ENCODE results near the gene SMC1B.
"Not testable (repeated sequence)": the region's sequence is repeated elsewhere in the genome, so short reads cannot be mapped to it uniquely, and the experiment has no call there.

Gene SMC1B, protein sequence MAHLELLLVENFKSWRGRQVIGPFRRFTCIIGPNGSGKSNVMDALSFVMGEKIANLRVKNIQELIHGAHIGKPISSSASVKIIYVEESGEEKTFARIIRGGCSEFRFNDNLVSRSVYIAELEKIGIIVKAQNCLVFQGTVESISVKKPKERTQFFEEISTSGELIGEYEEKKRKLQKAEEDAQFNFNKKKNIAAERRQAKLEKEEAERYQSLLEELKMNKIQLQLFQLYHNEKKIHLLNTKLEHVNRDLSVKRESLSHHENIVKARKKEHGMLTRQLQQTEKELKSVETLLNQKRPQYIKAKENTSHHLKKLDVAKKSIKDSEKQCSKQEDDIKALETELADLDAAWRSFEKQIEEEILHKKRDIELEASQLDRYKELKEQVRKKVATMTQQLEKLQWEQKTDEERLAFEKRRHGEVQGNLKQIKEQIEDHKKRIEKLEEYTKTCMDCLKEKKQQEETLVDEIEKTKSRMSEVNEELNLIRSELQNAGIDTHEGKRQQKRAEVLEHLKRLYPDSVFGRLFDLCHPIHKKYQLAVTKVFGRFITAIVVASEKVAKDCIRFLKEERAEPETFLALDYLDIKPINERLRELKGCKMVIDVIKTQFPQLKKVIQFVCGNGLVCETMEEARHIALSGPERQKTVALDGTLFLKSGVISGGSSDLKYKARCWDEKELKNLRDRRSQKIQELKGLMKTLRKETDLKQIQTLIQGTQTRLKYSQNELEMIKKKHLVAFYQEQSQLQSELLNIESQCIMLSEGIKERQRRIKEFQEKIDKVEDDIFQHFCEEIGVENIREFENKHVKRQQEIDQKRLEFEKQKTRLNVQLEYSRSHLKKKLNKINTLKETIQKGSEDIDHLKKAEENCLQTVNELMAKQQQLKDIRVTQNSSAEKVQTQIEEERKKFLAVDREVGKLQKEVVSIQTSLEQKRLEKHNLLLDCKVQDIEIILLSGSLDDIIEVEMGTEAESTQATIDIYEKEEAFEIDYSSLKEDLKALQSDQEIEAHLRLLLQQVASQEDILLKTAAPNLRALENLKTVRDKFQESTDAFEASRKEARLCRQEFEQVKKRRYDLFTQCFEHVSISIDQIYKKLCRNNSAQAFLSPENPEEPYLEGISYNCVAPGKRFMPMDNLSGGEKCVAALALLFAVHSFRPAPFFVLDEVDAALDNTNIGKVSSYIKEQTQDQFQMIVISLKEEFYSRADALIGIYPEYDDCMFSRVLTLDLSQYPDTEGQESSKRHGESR

DNA sequence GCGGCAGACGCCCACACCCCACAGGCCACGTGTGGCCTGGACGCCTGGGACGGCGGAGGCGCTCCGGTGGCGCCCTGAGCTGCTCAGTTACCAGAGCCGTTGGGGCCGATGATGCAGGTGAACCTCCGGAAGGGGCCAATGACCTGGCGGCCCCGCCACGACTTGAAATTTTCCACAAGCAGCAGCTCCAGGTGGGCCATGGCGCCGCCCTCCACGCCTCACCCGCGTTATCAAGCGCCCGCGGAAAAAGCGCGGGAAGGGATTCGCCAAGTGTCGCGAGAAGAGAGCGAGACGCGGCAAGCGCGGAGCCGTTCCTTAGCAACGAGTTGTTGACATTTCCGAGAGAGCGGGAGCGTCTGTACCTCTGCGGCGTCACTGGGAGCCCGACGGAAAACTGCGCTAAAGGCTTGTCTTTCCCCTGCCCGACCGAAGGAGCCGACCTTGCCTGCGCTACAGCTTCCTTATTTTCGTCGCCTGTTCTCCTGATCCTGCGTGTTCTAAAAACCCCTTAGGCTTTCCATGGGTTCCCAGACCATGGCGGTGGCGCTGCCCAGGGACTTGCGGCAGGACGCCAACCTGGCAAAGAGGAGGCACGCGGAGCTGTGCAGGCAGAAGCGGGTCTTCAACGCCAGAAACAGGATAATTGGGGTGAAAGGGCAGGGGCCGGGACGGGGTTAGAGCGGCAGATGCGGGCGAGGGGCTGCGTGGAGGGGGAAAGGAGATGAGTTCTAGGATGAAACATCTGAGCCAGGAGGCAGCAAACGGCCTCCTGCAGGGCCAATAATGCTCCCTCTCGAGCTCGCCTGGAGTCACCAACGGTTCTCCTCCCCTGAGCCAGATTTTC, at the start of gene SMC1B, which contains the start of gene RIBC2:
SMC1B (minus strand) TSS at position 232 of the 844 bp plus-strand sequence; CDS start at position 200, 32 bp downstream.
RIBC2 (plus strand) TSS at position 326 of the 844 bp plus-strand sequence; CDS start at position 520, 194 bp downstream.
- DNase-seq = peak; percentile 82

DNA sequence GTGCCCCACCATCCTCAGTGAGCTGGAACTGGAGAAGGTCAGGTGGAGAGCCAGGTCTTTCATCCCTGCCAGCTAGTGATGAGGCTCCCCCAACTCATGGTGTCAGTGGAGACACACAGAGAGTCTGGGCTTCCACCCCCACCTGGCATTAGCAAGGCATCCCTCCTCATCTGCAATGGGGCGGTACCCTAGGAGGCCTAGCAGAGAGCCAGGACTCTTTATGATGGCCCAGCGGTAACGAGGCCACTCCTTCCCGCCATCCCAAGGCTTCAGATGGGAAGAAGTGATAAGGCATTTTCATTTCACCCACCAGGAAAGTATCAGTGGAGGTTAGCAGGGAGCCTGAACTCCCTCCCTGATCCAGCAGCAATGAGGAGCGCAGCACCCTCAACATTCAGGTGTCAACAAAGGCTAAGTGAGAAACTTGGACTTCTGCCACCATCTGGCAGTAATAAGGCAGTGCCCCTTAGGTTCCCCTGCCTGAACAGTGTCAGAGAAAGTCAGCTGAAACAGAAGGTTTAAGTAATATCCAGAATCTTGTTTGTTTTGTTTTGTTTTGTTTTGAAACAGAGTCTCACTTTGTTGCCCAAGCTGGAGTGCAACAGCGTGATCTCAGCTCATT, 48.7 kb upstream of the SMC1B start:
- no peak for DNase-seq

DNA sequence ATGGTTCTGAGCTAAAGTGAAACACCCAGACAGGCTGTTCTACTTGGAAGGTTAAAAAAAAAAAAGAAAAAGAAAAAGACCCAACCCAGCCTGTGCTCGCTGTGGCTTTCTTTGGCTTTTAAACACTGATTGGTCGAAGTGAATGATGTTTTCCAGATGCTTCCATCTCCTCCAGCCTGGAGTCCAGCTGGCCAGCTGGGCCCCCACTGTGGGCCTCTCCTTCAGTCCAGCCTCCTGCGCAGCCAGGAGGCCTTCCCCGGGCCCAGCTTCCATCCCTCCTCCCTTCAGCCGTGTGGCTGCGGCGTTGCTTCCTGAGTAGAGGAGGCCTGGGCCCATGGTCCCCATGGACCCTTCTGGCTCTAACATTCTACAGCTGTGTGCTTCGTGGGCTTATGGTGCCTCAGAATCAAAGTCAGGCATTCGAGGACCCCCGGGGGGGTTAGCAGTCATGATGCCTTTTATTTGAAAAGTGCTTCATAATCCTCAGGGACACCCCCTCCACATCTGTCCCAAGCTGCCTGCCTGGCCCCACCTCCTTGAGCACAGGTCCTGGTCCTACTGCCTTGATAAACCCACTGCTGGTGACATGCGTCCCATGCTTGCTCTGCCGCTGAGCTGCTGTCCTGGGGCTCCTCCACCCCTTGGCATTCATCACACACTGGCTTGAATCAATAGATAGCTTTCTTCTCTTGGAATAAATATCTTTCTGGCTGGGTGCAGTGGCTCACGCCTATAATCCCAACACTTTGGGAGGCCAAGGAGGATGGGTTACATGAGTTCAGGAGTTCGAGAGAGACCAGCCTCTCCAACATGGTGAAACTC, 47.1 kb upstream of the SMC1B start:
- DNase-seq = no peak

DNA sequence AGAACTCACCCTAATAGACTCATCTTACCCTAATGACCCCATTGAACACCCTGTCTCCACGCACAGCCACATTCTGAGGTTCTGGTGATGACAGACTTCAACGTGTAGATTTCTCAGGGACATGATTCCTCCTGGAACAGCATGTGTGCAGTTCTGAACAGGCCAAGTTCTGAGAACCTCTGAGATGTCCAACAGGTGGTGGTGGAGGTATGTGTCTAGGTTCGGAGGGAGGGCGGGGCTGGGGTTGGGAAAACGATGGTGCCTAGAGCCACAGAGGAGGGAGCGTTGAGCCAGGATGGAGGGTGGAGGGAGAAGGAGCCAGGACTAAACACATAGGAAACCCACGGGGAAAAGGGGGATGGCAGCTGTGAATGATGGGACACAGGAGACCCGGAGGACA, 45.8 kb upstream of the SMC1B start:
- no peak for DNase-seq

DNA sequence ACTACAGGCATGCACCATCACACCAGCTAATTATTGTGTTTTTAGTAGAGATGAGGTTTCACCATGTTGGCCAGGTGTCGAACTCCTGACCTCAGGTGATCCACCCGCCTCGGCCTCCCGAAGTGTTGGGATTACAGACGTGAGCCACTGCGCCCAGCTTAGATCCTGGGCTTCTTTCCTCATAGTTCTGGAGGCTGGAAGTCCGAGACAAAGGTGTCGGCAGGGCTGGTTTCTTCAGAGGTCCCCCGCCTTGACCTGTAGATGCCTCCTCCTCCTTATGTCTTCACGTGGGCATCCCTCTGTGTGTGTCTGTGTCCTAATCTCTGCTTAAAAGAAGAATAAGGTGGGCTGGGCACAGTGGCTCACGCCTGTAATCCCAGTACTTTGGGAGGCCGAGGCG, 45.1 kb upstream of the SMC1B start:
- DNase-seq = no peak

DNA sequence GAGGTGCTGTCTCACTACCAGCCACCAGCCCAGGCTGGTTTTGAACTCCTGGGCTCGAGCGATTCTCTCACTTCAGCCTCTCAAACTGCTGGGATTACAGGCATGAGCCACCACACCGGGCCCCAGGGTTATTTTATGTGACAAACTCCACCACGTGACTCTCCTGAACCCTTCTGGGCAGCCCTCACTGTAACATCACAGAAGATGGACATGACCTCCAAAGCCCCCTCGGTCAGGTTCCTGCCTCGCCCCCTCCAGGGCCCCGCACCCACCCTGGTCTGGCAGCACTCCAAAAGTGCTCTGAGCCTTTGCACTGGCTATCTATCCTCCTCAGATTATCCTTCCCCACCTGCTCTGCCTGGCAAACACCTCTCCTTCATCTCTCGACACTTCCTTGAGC, 43.4 kb upstream of the SMC1B start:
- no peak for DNase-seq

DNA sequence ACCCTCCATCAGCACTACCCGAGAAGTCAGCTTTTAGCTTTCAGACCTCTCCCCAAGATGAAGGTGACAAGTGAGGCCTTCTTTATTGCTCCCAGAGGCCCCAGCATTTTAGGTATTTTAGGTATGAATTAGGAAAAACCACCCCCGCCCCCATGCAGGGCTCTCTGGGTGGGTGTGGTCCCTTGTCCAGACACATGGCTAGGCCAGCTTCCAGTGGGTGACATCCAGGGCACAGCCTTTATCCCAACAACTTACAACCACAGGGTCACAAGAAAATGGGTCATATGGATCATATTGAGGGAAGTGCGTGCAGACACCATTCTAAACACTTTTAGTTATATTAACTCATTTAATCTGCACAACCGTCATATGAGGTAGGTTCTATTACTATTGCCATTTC, 42.2 kb upstream of the SMC1B start:
- no peak for DNase-seq

DNA sequence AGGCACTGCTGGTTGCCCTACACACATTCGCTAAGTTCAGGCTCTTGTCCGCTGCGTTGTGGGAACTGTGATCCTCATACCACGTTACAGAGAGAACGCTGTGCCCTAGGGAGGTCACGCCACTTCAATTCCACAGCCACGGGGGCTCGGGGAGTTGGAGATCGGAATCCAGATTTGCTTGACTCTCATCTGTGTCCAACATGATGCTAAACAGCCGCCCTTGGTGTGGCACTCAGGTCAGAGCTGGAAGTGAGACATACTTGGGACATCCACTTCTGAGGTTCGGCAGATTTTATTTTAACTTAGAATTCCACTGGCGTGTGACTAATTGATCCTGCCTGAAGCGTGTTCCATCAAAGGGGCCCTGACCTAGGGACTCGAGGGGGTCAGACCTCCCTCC, 41.8 kb upstream of the SMC1B start:
- no peak for DNase-seq

DNA sequence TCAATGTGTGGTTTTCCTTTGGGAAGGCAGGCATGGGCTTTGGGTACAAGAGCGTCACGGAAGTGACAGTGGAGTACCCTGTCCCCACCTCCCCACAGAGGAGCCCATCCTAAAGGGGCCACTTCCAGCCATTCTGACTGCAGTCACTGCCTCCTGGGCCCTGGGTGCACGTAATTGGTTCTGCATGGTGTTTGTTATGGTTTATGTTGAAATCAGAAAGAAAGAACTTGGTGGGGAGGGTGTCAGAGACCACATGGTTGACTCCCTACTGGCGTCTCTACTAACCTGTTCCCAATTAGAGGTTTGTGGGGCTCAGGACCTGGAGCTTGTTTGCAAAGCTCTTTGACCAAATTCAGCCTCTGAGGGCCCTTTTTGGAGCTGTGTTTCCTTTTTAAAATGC, 40.9 kb upstream of the SMC1B start:
- no peak for DNase-seq

DNA sequence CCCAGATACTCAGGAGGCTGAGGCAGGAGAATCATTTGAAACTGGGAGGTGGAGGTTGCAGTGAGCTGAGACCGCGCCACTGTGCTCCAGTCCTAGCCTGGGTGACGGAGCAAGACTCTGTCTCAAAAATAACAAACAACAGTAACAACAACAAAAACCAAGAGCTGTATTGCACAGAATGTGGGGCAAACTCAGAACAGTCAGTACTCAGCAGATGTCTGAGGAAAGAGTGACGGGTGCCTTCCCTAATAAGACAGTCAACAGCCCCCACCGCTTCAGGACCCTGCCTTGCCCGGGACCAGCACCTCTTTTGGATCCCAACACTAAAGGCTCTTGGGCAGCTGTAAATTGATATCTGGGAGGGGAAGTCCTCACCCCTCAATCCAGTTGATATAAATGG, 40.4 kb upstream of the SMC1B start:
- no peak for DNase-seq

DNA sequence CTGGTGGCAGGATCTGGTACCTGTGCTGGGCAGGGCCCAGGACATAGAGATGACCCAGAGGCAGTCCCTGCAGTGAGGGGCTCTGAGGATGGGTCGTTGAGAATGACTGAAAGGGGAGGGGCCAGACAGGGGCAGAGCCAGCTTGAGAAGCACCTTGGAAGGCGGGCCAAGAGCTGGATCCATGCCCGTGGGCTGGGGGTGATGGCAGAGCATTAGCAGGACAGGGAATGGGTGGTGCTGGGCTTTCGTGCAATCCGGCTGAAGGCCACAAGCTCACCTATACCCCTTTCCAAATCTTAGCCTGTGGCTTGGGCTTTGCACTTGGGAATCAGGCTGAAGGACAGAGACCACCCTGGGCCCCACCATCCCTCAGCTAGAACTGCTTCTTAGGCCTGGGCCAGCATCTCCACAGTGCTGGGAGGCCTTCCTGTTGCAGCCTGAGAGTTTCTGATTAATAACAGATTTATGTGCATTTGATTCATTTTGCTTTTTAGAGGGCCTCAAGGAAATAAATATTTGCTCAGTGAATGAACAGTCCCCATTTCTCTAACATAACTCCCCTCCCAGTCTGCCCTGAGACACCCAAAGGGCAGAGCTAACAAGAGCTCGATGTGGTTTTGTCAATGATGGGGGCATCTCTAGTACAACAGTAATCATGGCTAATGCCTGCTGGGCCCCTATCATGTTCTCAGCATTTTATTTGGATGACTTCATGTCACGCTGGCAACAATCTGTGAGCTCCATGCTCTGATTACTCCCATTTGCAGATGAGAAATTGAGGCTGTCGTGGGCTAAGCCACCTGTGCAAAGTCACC, 39.4 kb upstream of the SMC1B start:
- no peak for DNase-seq

DNA sequence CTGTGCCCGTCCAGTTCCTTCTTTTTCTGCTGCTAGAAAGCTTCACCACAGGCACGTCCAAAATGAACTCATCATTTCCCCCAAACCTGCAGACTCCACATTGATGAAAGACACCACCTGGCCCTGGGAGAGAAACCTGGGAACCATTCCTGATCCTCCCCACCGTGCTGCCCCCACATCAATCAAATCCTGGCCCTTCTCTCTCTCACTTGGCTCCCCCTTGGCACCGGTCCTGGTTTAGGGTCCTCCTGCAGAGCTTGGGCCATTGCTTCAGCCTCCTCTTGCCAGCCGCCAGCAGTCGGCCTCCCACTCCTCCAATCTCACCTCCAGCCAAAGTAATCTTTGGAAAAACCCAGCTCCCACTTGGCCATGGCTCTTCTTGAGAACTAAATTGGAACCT, 38.6 kb upstream of the SMC1B start:
- DNase-seq = no peak

DNA sequence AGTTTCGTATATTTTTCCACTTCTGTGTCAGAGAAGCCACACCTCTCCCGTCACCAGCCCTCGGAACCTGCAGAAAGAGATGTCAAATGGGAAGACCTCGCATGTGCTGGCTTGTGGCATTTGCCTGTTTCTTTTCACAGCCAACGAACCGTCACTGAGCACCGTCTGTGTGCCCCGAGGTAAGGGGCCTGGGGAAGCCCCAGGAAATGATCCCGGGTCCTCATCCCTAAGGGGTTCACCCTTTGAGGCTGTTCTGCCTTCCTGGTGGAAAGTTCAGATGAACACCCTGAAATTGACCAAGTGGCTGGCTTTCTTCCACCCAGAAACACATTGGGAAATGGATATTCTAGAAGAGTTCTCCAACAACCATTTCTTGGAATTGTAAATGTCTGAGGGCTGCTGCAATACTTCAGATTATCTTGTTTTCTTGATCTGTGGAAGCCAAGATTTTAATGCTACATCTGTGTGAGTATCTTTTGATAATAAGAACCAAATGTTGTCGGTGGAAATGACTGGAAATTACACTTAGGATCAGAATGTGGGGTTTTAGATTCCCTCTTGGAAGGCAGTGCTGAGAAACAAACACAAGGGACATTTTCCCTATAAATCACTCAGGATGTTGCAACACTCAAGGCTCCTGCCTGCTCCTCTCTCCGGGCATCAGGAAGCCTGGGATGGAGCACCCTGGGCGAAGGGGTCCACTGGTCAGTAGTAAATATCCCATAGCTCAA, 37.7 kb upstream of the SMC1B start:
- no peak for DNase-seq

DNA sequence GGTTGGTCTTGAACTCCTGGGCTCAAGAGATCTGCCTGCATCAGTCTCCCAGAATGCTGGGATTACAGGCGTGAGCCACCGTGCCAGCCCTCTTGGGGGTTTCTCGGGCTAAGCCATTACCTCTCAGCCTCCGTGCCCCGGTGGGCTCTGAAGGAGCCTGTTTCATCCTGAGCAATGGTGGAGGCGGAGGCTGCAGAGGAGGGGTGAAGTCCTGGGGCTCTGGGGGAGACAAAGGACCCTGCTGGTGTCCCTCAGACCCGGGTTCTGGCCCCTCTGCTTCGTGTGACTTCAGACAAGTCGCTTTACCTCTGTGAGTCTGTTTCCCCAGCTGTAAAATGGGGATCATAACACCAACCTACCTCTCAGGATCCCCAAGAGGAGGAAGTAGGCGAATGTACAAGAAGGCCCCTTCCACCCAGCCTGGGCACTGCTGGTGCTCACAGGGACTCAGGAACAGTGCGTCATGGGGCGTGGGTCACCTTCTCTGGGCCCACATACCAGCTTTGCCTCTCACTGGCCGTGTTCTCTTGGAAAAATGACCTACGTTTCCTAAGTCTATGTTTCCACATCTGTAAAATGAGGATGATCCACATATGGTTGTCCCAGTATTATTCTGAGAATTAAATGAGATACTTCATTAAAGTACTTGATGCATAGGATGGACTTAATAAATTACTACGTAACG, 36.8 kb upstream of the SMC1B start:
- DNase-seq = no peak

DNA sequence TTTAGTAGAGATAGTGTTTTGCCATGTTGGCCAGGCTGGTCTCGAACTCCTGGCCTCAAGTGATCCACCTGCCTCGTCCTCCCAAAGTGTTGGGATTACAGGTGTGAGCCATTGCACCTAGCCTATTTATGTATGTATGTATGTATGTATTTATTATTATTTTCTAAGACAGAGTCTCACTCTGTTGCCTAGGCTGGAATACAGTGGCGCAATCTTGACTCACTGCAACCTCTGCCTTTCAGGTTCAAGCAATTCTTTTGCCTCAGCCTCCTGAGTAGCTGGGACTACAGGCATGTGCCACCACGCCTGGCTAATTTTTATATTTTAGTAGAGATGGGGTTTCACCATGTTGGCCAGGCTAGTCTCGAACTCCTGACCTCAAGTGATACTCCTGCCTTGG, 36.0 kb upstream of the SMC1B start:
- DNase-seq = not testable (repeated sequence)

DNA sequence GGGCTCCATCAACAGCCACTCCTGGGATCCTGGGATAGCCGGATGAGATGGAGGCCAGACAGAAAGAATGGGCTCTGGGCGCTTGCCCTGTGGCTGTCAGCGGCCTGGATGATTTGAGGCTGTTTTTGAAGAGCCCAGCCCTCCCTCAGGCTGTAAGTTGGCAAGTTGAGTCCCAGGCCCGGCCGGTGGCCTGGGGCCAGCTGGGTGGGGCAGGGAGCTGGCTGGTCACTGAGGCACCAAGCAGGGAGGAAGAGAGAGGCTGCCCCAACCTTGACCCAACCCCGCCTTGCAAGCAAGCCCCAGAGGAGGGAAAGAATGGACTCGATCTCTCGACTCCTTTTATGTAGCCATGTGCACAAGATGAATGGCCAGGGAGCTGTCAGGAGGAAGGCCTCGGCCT, 35.0 kb upstream of the SMC1B start:
- DNase-seq = no peak

DNA sequence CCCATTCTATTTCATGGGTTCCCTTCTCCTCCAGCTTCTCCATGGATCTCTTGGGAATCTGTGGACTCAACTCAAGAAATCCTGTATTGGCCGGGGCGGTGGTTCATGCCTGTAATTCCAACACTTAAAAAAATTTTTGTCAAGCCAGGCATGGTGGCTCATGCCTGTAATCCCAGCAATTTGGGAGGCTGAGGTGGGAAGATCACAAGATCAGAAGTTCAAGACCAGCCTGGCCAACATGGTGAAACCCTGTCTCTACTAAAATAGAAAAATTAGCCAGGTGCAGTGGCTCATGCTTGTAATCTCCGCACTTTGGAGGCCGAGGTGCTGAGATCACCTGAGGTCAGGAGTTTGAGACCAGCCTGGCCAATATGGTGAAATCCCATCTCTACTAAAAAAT, 34.2 kb upstream of the SMC1B start:
- DNase-seq = not testable (repeated sequence)

DNA sequence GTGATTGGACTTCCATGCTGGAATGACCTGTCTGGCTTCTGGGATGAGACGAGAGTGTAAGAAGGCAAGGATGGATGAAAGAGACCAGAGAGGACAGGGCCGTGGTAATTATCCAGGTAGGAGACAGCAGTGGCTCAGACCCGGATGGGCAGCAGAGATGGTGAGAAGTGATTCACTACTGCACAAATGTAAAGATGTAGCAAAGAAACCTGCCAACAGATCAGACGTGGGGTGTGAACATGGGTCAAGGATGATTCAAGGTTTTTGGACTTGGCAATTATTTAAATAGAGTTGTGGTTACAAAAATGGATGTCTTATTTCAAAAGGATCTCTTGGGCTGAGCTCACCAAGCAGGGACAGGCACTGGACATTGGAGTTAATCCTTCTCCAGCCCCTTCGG, 32.8 kb upstream of the SMC1B start:
- no peak for DNase-seq
